Right ventricle myocardium superior (tissue), 1 donor: ENCODE measurements around the gene CETN3. TPM values are rescaled to one million over a fixed set of nuclear protein-coding genes. Genes with fewer than 3 reads are reported as not detected.
"Not testable (repeated sequence)": the region's sequence is repeated elsewhere in the genome, so short reads cannot be mapped to it uniquely, and the experiment has no call there.

Source experiments
- ATAC-seq: fragments of 200-7000 bp; cut with Tn5 transposase; one replicate; pipeline ENCODE4 v1.9.1; 2020; ENCODE audit warnings: mild to moderate bottlenecking; ENCODE audit not compliant: poor library complexity
- DNase-seq: peaks from one replicate; pipeline ENCODE4 v3.0.0-alpha.2; 2020
- intact Hi-C: fragments of 100-400 bp; cut with DNase I; formaldehyde crosslinking; loops from one replicate; pipeline ENCODE4 v1.11.2; 2022
- total RNA-seq: library from RNA; stranded (reverse); fragmentation: NEBNext Ultra II Directional; extraction: Animal tissue kit (Norgen Biotek cat#: 25700); gene quantifications from one replicate; pipeline ENCODE4 v1.2.1, GENCODE V29; 2021
- donor health status: DM: no; HTN: yes; CAD: no; lungs with severe emphysema.

CETN3 gene
- total RNA-seq, 1 donor from 2014 or later, result 27.4 TPM

DNA sequence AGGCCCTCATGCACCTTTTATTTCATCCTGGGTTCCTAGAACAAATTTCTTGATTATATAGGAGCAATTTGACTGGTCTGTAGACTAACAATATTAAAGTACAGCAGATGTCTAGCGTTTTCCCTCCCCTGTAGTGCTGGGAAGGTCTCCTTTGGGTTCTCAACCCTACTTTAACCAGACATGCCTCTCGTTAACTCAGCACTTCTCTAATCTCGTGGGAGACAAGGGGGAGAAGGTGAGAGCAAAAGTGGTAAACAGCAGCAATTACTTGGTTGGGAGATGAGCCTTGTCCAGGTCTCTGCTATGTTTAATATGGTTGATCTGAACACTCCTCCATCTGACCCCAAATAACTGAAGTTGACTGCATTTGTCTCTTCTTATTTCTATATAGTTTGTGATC is 22.0 kb downstream of the CETN3 start:
- intact Hi-C loops, result no loop called here
- no peak for ATAC-seq
- no peak for DNase-seq

DNA sequence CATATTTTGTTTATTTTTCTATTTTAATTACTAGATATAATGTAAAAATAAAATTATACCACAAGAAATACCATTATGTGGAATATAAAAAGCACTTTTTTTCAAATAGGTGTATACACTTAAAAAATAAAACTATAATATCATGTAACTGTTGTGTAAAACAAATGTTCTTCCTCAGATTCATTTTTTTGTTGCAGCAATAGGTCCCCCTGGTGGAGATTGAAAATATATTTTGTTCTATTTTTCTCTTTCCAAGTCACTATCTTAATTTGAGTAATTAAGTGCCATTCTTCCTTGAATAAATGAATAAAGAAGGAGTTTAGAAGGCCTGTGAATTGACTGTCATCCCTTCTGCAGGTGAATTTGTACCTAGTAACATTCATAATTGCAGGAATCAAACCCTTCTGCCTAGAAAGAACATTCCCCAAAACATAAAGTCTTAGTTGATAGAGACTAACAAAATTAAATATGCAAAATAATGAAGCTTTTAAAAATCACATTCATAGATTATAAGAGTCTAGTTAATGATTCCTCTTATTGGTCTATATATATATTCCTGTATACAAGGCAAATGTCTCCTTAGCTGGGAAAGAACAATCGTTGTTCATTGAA is 23.4 kb downstream of the CETN3 start:
- ATAC-seq (no peak), DNase-seq (no peak)
- intact Hi-C loops, result no loop called here

DNA sequence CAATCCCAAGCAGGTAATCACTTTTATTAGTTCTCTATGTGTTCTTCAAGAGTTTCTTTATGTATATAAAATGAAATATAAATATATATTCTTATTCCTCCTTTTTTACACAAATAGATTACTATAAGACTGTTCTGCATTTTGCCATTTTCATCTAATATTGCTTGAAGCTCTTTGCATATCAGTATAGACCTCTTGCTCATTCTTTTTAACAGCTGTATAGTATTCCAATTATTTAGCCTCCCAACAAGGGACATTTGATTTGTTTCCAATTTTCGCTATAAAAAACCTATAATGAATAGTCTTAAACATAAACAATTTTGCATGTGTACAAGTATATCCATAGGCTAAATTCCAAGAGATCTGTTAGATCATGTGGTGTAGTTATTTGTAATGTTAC is 25.2 kb downstream of the CETN3 start:
- no peak for ATAC-seq
- intact Hi-C loops, result no loop called here

DNA sequence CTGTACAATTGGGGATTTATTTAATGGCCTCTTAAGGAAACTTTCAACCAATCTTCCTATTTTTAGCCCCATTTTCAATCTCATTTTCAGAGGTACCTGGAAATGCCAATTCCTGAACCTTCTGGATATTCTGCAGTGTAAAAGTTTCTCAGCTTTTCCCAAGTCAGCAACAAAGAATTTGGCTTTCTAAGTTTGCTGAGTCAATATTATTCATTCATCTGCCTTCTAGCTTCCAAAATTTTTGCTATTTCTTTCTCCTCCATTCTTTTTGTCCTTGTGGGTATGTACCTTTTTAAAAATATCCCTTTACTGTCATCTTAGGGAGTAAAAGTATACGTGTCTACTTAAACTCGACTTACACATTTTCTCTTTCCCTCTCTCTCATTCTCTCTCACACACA is 25.7 kb downstream of the CETN3 start:
- ATAC-seq (no peak), DNase-seq (no peak)
- intact Hi-C loops, result no loop called here

More for the DNA sequence above, 25.2 kb downstream of the CETN3 start:
- no peak for DNase-seq

DNA sequence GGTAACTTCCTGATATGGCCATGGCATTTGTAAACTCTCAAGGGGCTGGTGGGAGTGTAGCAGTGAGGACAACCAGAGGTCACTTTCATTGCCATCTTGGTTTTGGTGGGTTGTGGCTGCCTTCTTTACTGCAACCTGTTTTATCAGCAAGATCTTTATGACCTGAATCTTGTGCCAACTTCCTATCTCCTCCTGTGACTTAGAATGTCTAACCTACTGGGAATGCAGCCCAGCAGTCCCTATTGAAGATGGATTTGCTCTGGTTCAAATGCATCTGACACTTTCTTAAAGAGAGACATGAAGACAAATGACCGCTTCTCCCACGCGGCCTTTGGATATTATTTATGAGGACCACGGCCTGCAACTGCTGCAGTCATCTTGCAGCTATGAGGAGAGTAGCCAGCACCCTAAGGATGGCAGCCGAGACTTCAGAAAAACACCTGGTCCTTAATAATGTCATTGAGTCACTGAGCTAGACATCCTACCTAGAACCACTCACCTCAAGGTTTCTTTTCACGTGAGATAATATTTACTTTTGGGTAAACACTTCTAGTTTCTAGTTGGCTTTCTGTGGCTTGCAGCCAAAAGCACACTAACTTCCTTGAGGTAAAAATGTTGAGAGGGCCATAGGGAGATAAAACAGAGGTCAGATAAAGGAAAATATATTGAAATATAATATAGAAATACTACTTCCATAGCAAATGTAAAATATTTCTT is 28.2 kb downstream of the CETN3 start:
- intact Hi-C loops, result no loop called here
- DNase-seq, result no peak
- ATAC-seq, result no peak

GRCh38 chr5:90379652-90380051 is 29.9 kb downstream of the CETN3 start:
- no peak for ATAC-seq
- no peak for DNase-seq
- intact Hi-C loops, result no loop called here

DNA sequence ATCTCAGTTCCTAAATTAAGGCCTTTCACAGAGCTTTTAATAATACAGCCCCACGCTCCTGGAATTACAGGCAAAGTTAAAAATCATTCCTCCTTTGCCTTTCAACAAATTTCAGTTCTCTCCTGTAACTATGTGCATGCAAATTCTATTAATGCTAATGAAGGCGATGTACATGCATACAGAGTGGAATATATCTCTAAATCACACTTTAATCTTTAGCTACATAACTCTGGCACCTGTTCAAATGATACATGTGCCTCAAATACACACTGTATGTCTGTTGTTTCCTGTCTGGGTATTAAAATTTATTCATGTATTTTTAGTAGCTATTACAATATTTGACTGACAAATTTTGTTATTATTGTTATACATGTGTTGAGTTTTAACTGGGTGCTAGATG is 30.8 kb downstream of the CETN3 start:
- no peak for DNase-seq
- no peak for ATAC-seq
- intact Hi-C loops, result no loop called here

DNA sequence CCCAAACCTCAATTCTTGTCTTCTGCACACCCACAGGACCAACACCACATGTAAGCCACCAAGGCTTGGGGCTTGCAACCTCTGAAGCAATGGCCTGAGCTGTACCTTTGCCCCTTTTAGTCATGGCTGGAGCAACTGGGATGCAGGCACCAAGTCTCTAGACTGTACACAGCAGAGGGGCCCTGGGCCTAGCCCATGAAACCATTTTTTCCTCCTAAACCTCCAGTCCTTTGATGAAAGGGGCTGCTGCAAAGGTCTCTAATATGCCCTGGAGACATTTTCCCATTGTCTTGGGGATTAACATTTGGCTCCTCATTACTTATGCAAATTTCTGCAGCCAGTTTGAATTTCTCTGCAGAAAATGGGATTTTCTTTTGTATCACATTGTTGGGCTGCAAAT is 38.3 kb downstream of the CETN3 start:
- ATAC-seq, DNase-seq, intact Hi-C loops: not testable (repeated sequence)

DNA sequence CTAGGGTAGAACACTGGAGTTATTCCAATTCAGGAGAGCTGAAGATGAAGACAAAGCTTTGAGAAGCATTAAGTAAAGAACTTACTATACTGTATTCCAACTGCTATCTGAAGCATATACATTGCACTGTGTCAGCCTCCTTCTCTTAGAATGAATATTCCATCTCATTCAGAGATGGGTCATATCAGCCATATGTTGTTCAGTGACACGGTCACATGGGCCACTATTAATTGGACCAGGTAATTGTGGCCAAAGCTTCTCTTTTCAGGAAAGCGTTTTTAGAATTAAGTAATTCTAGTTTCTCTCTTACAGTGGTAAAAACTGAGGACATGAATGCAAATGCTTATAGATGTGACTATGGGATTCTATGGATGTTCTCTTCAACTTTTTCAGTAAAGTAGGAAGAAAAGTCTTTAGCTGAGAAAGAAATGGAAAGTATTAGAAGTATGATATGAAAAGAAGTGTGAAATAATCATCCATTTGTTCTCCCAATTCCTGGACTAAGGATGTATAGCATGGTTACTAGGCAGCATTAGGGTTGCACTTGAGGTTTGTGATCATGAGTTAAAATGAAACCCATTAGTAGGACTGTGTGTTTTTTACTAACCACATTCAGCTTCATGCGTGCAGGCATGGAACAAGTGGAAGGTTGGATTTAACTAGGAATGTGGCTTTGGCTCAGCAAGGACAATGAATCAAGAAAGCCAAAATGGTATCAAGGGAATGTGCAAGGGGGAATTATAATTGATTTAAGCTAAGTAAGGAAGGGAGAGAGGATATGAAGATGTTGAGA is 40.9 kb downstream of the CETN3 start:
- intact Hi-C loops, result no loop called here
- DNase-seq, result no peak
- ATAC-seq, result no peak

DNA sequence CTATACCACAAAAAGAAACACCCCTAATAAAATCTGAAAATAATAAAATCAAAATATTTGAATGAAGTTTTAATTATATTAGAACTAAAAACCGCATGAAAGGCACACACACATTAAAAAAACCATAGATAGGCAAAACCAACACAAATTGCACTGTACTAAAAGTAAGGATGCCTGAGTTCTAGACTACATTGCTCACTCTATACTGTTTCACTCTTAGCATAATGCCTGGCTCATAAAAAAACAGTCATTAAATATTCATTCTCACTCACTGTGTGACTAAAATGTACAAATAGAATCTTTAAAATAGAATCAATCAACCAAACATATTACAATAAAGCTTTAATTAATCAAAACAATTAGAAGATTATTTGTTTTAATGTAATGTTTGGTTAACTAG is 41.7 kb downstream of the CETN3 start:
- ATAC-seq, result no peak
- DNase-seq, result no peak
- intact Hi-C loops, result no loop called here

DNA sequence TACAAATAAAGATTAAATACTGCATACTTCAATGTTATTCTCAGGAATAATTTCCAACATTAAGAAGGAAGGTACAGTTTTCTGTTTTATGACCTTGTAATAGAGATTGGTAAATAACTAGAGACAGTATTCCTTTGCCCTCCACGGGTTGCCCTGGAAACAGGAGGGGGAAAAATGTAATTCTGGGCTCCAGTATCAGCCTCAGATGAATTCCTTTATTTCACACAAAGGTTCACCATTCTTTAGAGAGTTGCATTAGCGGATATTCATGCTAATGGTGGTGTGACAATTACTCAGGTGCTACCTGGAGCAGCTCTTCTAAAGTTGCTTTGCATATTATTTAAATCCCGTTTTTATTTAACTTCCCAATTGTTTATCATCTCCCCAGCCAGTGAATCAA is 42.6 kb downstream of the CETN3 start:
- intact Hi-C loops, result no loop called here
- ATAC-seq, result no peak
- no peak for DNase-seq

DNA sequence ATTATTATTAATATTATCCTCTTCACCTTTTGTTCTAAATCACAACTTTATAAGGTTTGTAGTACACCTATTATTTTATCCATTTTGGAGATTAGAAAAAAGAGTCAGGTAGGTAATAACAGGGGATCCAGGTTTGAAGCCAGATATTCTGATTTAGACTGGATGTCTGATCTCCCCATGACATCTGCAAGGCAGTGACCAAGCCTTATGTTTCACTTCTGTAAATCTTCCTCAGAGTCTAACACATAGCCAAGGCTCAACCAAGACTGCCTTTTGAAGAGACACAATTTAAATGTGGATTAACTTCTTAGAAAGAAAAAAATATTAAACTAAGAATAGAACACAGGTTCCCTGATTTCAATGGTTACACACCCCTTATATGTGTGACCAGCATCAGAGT is 44.2 kb downstream of the CETN3 start:
- intact Hi-C loops, result no loop called here
- ATAC-seq (no peak), DNase-seq (no peak)

DNA sequence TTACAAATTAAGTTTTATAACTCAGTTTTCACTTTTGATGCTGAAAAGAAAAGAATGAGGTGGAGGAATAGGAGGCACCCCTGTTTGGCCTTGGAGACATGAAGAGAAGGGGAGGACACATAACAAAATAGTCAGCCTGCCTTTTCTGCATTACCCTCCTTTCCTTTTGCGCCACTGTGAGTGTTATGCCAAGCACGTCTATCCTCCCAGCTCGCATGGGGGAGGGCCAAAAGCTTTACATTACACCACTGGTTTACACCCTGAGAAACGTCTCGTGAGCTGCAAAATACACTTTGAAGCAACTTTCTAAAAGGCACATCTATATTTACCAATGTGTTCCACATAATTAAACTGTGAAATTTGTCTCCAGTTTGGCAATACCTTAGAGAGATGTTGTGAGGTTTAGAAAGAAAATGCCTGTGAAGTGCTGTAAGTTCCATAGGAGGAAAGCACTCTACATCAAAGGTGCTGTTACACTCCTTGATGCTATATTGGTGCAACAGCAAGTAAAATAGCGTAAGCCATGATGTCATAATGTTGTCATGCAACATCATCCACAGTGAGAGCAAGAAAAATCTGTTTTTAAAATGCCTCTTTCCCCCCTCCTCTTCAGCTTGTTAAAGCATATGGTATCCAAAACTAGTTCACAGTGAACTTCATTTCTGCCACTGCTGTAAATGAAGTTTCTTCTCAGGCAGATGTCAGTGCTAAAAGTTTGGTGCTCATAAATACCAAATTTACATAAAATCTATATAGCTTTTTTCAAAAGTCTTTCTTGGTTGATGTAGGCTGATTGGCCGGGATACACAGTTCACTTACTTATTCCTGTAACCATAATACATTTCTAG is 50.3 kb downstream of the CETN3 start:
- ATAC-seq (no peak), DNase-seq (no peak)
- intact Hi-C loops, result no loop called here

DNA sequence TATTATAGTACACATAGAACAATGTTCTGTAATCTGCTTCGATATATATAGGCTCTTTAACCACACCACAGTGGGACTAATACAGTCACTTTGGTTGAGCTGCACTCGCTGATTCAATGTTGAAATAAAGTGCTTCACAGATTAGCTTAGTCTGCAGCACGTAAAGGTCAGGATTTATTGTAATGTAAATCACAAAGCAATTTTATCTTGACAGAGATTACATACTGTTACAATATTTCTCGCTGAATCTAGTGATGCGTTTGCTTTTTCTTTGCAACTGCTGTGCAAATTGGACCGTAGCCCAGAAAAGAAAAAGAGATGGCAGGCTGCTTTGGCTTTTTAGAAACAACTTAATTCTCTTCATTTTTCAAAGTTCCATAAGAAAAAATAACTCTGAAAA is 52.9 kb downstream of the CETN3 start:
- ATAC-seq, result no peak
- no peak for DNase-seq
- intact Hi-C loops, result no loop called here

DNA sequence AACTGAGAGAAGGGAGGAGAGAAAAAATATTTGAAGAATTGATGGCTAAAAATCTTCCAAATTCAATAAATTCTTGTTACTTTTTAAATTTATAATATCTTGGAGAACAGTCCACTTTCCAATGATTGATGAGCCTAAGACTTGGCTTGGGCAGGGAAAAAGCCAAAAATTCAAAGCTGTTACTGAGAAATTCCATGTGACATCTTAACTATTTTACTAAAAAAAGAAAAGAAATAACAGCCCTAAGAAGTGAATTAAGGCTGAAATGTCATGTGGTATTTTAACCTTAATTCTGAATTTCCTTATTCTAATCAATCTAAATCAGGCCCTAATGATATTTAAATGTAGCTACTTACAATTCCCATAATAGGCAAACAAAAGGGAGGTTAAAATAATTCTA is 53.4 kb downstream of the CETN3 start:
- no peak for ATAC-seq

GRCh38 chr5:90355635-90356034 is 53.9 kb downstream of the CETN3 start:
- DNase-seq (no peak), ATAC-seq (no peak)
- intact Hi-C loops, result no loop called here

More for the DNA sequence above, 53.4 kb downstream of the CETN3 start:
- intact Hi-C loops, result no loop called here
- DNase-seq, result no peak

DNA sequence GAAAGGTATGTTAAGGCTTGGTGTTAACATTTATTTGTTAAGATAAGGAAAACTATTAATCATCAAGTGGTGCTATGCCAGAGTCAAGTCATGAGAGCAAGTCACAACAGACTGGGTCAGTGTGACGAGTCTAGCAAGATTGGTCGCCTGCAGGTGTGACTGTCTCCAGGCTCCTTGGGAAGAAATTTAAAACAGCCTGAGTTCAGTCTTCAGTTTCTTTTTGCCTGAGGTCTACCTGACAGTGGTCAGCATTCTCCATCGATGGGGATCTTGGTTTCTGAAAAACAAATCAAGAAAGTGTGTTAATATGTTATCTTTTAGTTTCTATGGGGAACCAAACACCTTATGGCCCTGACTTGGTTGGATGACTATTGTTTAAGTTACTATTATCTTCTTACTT is 56.3 kb downstream of the CETN3 start:
- ATAC-seq (no peak), DNase-seq (no peak)
- intact Hi-C loops, result no loop called here

GRCh38 chr5:90351101-90351500 is 58.5 kb downstream of the CETN3 start:
- intact Hi-C loops, result no loop called here
- ATAC-seq (no peak), DNase-seq (no peak)

- intact Hi-C loops, result no loop called here
- ATAC-seq, result no peak
- no peak for DNase-seq
Observed at GRCh38 chr5:90347462-90347861, 62.1 kb downstream of the CETN3 start.
